ENCODE data around the gene LRRC15.

The LRRC15 gene

DNA sequence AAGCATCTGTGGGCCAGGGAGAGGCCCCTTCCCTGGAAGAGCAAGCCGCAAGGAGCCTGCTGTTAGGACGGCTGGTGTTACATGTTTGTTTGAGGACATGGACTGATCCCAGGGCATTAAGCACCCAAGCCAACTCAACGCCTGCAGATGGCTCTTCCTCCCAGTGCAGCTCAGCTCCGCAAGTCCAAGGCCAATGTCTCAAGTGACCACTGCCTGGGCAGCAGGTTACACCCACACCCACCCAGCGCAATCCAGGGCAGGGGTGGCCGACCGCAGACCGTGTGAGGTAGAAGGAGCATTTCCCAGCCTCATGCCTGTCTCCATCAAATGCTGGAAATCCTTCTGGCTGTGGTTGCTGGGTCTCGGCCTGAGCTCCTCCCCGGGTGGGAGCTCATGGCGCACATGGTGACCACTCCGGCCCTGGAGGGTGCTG is 15.0 kb upstream of the LRRC15 start:
- TF ChIP-seq CTCF (IDR thresholded peaks at IDR 0.05): no peak
- Mint-ChIP-seq H3K27me3 (ENCODE audit: low read depth, poor library complexity) (peaks cover 25% of the 10 kb centered on the region), H3K9me3 (peaks cover 5% of the 10 kb centered on the region), H3K4me3 (no peak overlapping the region), H3K36me3 (ENCODE audit: low read depth) (peaks cover 3% of the 10 kb centered on the region), H3K4me1 (peaks cover 67% of the 10 kb centered on the region), H3K27ac (no peak overlapping the region)
- no peak for DNase-seq

GRCh38 chr3:194384156-194384555 is 14.6 kb upstream of the LRRC15 start:
- TF ChIP-seq CTCF (IDR thresholded peaks at IDR 0.05): no peak
- no peak overlapping the region for H3K4me3 Mint-ChIP-seq
- H3K27ac Mint-ChIP-seq: peak overlapping the region; percentile 49
- H3K27me3 Mint-ChIP-seq (ENCODE audit: low read depth, poor library complexity): peaks cover 23% of the 10 kb centered on the region
- no peaks in the 10 kb centered on the region for H3K36me3 Mint-ChIP-seq (ENCODE audit: low read depth)
- DNase-seq: no peak
- H3K4me1 Mint-ChIP-seq: peaks cover 72% of the 10 kb centered on the region
- H3K9me3 Mint-ChIP-seq: peaks cover under 1% of the 10 kb centered on the region

- no peak for DNase-seq
- no peak for TF ChIP-seq CTCF (IDR thresholded peaks at IDR 0.05)
- Mint-ChIP-seq H3K9me3 (no peaks in the 10 kb centered on the region), H3K27ac (no peak overlapping the region), H3K4me1 (peaks cover 76% of the 10 kb centered on the region), H3K27me3 (ENCODE audit: low read depth, poor library complexity) (peaks cover 27% of the 10 kb centered on the region), H3K36me3 (ENCODE audit: low read depth) (no peaks in the 10 kb centered on the region), H3K4me3 (no peak overlapping the region)
Measured at GRCh38 chr3:194383276-194383940, 13.9 kb upstream of the LRRC15 start.

DNA sequence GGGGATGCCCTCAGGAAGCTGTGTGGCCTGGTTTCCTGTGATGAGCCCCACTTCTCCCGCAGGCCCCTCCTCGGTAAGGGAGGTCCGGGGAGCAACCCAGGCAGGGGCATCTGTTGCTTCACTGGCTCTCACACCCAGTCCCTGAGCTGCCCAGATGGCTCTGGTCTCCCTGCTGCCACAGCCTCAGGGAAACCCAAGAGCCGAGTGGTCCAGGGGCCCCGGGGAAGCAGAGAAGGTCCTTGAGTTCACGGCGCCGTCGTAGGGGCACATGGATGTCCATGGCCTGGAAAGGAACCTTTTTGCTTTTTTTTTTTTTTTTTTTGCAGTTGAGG is 13.3 kb upstream of the LRRC15 start:
- no peak for TF ChIP-seq CTCF (IDR thresholded peaks at IDR 0.05)
- no peaks in the 10 kb centered on the region for H3K9me3 Mint-ChIP-seq
- H3K36me3 Mint-ChIP-seq (ENCODE audit: low read depth): no peaks in the 10 kb centered on the region
- H3K27ac Mint-ChIP-seq: no peak overlapping the region
- no peak overlapping the region for H3K4me3 Mint-ChIP-seq
- DNase-seq: no peak
- H3K4me1 Mint-ChIP-seq: peaks cover 75% of the 10 kb centered on the region
- H3K27me3 Mint-ChIP-seq (ENCODE audit: low read depth, poor library complexity): peaks cover 27% of the 10 kb centered on the region

- Mint-ChIP-seq H3K36me3 (ENCODE audit: low read depth) (no peaks in the 10 kb centered on the region), H3K4me1 (peaks cover 71% of the 10 kb centered on the region), H3K9me3 (no peaks in the 10 kb centered on the region), H3K27me3 (ENCODE audit: low read depth, poor library complexity) (peaks cover 27% of the 10 kb centered on the region), H3K4me3 (no peak overlapping the region), H3K27ac (no peak overlapping the region)
- DNase-seq: no peak
- TF ChIP-seq CTCF (IDR thresholded peaks at IDR 0.05): no peak
Measured at GRCh38 chr3:194382196-194382891, 12.8 kb upstream of the LRRC15 start.

- no peak overlapping the region for H3K27ac Mint-ChIP-seq
- H3K4me3 Mint-ChIP-seq: no peak overlapping the region
- H3K27me3 Mint-ChIP-seq (ENCODE audit: low read depth, poor library complexity): peaks cover 28% of the 10 kb centered on the region
- no peak for DNase-seq
- peaks cover 69% of the 10 kb centered on the region for H3K4me1 Mint-ChIP-seq
- H3K36me3 Mint-ChIP-seq (ENCODE audit: low read depth): no peaks in the 10 kb centered on the region
- no peaks in the 10 kb centered on the region for H3K9me3 Mint-ChIP-seq
- TF ChIP-seq CTCF (IDR thresholded peaks at IDR 0.05): no peak
Measured at GRCh38 chr3:194381460-194381875, 11.9 kb upstream of the LRRC15 start.
